GM12878 (cell line): Measurements from ENCODE around the gene MORC4.

ENCODE experiments used
- EGR1 ChIP-seq, 2 experiments: IDR thresholded peaks; 1 replicate in 1 of 2; 2 replicates in 1 of 2; pipeline ENCODE4 v1.6.1; 2011 to 2012; ENCODE audit warnings: low read depth in 2 of 2, low read length in 2 of 2, borderline replicate concordance in 1 of 2, mild to moderate bottlenecking in 1 of 2, moderate library complexity in 1 of 2
- FOXK2 ChIP-seq: fragments of 450-650 bp; IDR thresholded peaks from 2 replicates; pipeline ENCODE4 v1.6.1; 2017; ENCODE audit warnings: mild to moderate bottlenecking, moderate library complexity
- GABPA ChIP-seq: IDR thresholded peaks from 2 replicates; pipeline ENCODE4 v1.6.1; 2014; ENCODE audit warnings: antibody characterized with exemption, low read depth, mild to moderate bottlenecking, inconsistent platforms
- JUND ChIP-seq: IDR thresholded peaks from 2 replicates; pipeline ENCODE4 v1.6.1; 2012; ENCODE audit warnings: low read depth, mild to moderate bottlenecking, low read length, improper control_type of control experiment, moderate library complexity
- MEF2B ChIP-seq: fragments of 450-650 bp; IDR thresholded peaks from 2 replicates; pipeline ENCODE4 v1.6.1; 2018; ENCODE audit warnings: mild to moderate bottlenecking, moderate library complexity; ENCODE audit not compliant: partially characterized antibody, poor library complexity, severe bottlenecking
- POLR2A ChIP-seq: IDR thresholded peaks from 2 replicates; pipeline ENCODE4 v1.6.1; 2011; ENCODE audit warnings: low read depth, mild to moderate bottlenecking, low read length
- ZBED1 ChIP-seq: IDR thresholded peaks from 2 replicates; pipeline ENCODE4 v1.6.1; 2016; ENCODE audit warnings: borderline replicate concordance
- TF ChIP-seq, protein P1 (sequence below), 3 experiments: IDR thresholded peaks in 2 of 3; conservative IDR thresholded peaks in 1 of 3; 2 replicates each; pipeline ENCODE4 v1.5.1; 2011; ENCODE audit warnings: low read depth in 3 of 3, low read length in 3 of 3, mild to moderate bottlenecking in 3 of 3, control low read depth in 2 of 3, moderate library complexity in 2 of 3, inconsistent platforms in 1 of 3, mixed read lengths in 1 of 3; ENCODE audit not compliant: control insufficient read depth in 2 of 3, insufficient read depth in 1 of 3; ENCODE audit errors: extremely low read depth in 1 of 3
- TF ChIP-seq, protein P2 (sequence below): fragments of 450-650 bp; IDR thresholded peaks from 2 replicates; pipeline ENCODE4 v1.6.1; 2017; ENCODE audit warnings: mild to moderate bottlenecking, moderate library complexity
- TF ChIP-seq, protein P3 (sequence below): IDR thresholded peaks from 2 replicates; pipeline ENCODE4 v1.6.1; 2012; ENCODE audit warnings: low read depth, low read length, improper control_type of control experiment

DNA sequence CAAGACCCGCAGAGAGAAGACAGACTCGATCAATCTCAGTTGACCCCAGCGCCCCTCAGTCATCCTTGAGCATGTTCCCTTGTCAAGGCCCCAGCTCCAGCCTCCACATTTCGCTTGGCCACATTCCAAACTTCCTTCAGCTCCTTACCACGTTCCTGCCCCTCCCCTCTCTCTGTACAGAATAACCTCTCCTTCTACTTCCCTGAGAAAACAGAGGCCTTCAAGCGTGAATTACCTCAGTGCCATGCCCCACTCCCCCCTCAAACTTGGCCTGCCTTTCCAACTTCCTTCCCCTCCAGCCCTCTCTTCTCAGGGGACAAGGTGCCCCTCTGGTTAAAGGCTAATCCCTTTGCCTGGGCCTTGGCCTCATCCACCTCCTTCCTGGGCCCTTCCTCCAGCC is 93.7 kb downstream of the MORC4 start:
- TF ChIP-seq FOXK2, result no peak
- no peak for TF ChIP-seq POLR2A
- no peak for TF ChIP-seq ZBED1
- TF ChIP-seq, protein P1, sequence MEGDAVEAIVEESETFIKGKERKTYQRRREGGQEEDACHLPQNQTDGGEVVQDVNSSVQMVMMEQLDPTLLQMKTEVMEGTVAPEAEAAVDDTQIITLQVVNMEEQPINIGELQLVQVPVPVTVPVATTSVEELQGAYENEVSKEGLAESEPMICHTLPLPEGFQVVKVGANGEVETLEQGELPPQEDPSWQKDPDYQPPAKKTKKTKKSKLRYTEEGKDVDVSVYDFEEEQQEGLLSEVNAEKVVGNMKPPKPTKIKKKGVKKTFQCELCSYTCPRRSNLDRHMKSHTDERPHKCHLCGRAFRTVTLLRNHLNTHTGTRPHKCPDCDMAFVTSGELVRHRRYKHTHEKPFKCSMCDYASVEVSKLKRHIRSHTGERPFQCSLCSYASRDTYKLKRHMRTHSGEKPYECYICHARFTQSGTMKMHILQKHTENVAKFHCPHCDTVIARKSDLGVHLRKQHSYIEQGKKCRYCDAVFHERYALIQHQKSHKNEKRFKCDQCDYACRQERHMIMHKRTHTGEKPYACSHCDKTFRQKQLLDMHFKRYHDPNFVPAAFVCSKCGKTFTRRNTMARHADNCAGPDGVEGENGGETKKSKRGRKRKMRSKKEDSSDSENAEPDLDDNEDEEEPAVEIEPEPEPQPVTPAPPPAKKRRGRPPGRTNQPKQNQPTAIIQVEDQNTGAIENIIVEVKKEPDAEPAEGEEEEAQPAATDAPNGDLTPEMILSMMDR (IDR thresholded peaks at IDR 0.05 in 2 of 3, conservative IDR thresholded peaks at IDR 0.05 in 1 of 3; ENCODE audit: control insufficient read depth in 2 of 3, extremely low read depth in 1 of 3, insufficient read depth in 1 of 3, low read depth in 3 of 3, low read length in 3 of 3), result no peak
- no peak for TF ChIP-seq MEF2B
- no peak for TF ChIP-seq JUND
- no peak for TF ChIP-seq GABPA
- no peak for TF ChIP-seq EGR1 (IDR thresholded peaks at IDR 0.05; ENCODE audit: borderline replicate concordance in 1 of 2, low read depth in 2 of 2, low read length in 2 of 2)
- TF ChIP-seq, protein P2, sequence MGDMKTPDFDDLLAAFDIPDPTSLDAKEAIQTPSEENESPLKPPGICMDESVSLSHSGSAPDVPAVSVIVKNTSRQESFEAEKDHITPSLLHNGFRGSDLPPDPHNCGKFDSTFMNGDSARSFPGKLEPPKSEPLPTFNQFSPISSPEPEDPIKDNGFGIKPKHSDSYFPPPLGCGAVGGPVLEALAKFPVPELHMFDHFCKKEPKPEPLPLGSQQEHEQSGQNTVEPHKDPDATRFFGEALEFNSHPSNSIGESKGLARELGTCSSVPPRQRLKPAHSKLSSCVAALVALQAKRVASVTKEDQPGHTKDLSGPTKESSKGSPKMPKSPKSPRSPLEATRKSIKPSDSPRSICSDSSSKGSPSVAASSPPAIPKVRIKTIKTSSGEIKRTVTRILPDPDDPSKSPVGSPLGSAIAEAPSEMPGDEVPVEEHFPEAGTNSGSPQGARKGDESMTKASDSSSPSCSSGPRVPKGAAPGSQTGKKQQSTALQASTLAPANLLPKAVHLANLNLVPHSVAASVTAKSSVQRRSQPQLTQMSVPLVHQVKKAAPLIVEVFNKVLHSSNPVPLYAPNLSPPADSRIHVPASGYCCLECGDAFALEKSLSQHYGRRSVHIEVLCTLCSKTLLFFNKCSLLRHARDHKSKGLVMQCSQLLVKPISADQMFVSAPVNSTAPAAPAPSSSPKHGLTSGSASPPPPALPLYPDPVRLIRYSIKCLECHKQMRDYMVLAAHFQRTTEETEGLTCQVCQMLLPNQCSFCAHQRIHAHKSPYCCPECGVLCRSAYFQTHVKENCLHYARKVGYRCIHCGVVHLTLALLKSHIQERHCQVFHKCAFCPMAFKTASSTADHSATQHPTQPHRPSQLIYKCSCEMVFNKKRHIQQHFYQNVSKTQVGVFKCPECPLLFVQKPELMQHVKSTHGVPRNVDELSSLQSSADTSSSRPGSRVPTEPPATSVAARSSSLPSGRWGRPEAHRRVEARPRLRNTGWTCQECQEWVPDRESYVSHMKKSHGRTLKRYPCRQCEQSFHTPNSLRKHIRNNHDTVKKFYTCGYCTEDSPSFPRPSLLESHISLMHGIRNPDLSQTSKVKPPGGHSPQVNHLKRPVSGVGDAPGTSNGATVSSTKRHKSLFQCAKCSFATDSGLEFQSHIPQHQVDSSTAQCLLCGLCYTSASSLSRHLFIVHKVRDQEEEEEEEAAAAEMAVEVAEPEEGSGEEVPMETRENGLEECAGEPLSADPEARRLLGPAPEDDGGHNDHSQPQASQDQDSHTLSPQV, result no peak
- TF ChIP-seq, protein P3, sequence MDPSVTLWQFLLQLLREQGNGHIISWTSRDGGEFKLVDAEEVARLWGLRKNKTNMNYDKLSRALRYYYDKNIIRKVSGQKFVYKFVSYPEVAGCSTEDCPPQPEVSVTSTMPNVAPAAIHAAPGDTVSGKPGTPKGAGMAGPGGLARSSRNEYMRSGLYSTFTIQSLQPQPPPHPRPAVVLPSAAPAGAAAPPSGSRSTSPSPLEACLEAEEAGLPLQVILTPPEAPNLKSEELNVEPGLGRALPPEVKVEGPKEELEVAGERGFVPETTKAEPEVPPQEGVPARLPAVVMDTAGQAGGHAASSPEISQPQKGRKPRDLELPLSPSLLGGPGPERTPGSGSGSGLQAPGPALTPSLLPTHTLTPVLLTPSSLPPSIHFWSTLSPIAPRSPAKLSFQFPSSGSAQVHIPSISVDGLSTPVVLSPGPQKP, result no peak
